WTC11 (cell line): ENCODE results near the gene FBXO9. TPM values are rescaled to one million over a fixed set of nuclear protein-coding genes. Genes with fewer than 3 reads are reported as not detected.

ENCODE experiments used
- ATAC-seq: fragments of 200-7000 bp; cut with Tn5 transposase; 2 replicates; pipeline ENCODE4 v1.10.0; 2021; ENCODE audit warnings: mild to moderate bottlenecking, moderate library complexity
- CTCF ChIA-PET: fragments of 300-600 bp; sonication (Branson Sonifier 250); formaldehyde crosslinking; loops from one replicate; lab custom pipeline; 2021; ENCODE audit warnings: antibody characterized with exemption; lab: Charles Lee
- POLR2A ChIA-PET: fragments of 350-600 bp; sonication (Branson Sonifier 250); formaldehyde crosslinking; loops from one replicate; lab custom pipeline; 2021; ENCODE audit warnings: antibody characterized with exemption; lab: Charles Lee
- DNase-seq: peaks from one replicate; pipeline ENCODE4 v3.0.0; 2021; ENCODE audit warnings: low spot score
- H3K27ac Mint-ChIP-seq: 2 replicates; pipeline ENCODE4 v1.8.0; 2021; ENCODE audit warnings: mixed read lengths
- H3K27me3 Mint-ChIP-seq: 2 replicates; pipeline ENCODE4 v1.8.0; 2021; ENCODE audit warnings: low read depth, mild to moderate bottlenecking, moderate library complexity, mixed read lengths
- H3K36me3 Mint-ChIP-seq: 2 replicates; pipeline ENCODE4 v1.8.0; 2021; ENCODE audit warnings: mixed read lengths
- H3K4me1 Mint-ChIP-seq: 2 replicates; pipeline ENCODE4 v1.8.0; 2022; ENCODE audit warnings: mixed read lengths
- H3K4me3 Mint-ChIP-seq: 2 replicates; pipeline ENCODE4 v1.8.0; 2021; ENCODE audit warnings: mild to moderate bottlenecking, moderate library complexity, mixed read lengths
- H3K9me3 Mint-ChIP-seq: 2 replicates; pipeline ENCODE4 v1.8.0; 2021; ENCODE audit warnings: mixed read lengths
- ATF1 ChIP-seq: sonication (generic); formaldehyde crosslinking; IDR thresholded peaks from 2 replicates; pipeline ENCODE4 v1.8.1; 2023; ENCODE audit warnings: mild to moderate bottlenecking, moderate library complexity, missing genetic modification reagents
- CBFB ChIP-seq: sonication (generic); formaldehyde crosslinking; IDR thresholded peaks from 2 replicates; pipeline ENCODE4 v1.8.1; 2022; ENCODE audit warnings: mild to moderate bottlenecking, low read depth, missing genetic modification reagents
- CREB1 ChIP-seq: sonication (generic); formaldehyde crosslinking; IDR thresholded peaks from 2 replicates; pipeline ENCODE4 v1.8.0; 2023; ENCODE audit warnings: mild to moderate bottlenecking, missing genetic modification reagents
- FOXK1 ChIP-seq: sonication (generic); formaldehyde crosslinking; IDR thresholded peaks from 2 replicates; pipeline ENCODE4 v1.8.0; 2022; ENCODE audit warnings: mild to moderate bottlenecking, moderate library complexity, missing genetic modification reagents
- GABPB1 ChIP-seq: sonication (generic); formaldehyde crosslinking; IDR thresholded peaks from 2 replicates; pipeline ENCODE4 v1.8.1; 2023; ENCODE audit warnings: mild to moderate bottlenecking, missing genetic modification reagents
- JAZF1 ChIP-seq: fragments of 250-450 bp; sonication (Bioruptor Pico); IDR thresholded peaks from 2 replicates; pipeline ENCODE4 v1.9.0; 2021; ENCODE audit warnings: moderate library complexity, mild to moderate bottlenecking, inconsistent platforms
- KAT7 ChIP-seq: sonication (generic); formaldehyde crosslinking; IDR thresholded peaks from 2 replicates; pipeline ENCODE4 v1.8.1; 2023; ENCODE audit warnings: missing genetic modification reagents, mild to moderate bottlenecking, borderline replicate concordance
- TCF7 ChIP-seq: sonication (generic); formaldehyde crosslinking; IDR thresholded peaks from 2 replicates; pipeline ENCODE4 v1.8.0; 2022; ENCODE audit warnings: mild to moderate bottlenecking, low read depth, missing genetic modification reagents, moderate library complexity
- TEAD1 ChIP-seq: sonication (generic); formaldehyde crosslinking; IDR thresholded peaks from 2 replicates; pipeline ENCODE4 v1.8.0; 2022; ENCODE audit warnings: mild to moderate bottlenecking, missing genetic modification reagents
- TP53 ChIP-seq: sonication (generic); formaldehyde crosslinking; IDR thresholded peaks from 2 replicates; pipeline ENCODE4 v1.8.1; 2023; ENCODE audit warnings: mild to moderate bottlenecking, missing genetic modification reagents
- ZNF138 ChIP-seq: sonication (generic); formaldehyde crosslinking; conservative IDR thresholded peaks from 2 replicates; pipeline ENCODE4 v1.8.1; 2022; ENCODE audit warnings: mild to moderate bottlenecking, moderate library complexity, missing genetic modification reagents
- ZNF263 ChIP-seq: sonication (generic); formaldehyde crosslinking; IDR thresholded peaks from 2 replicates; pipeline ENCODE4 v1.8.1; 2022; ENCODE audit warnings: low read depth, mild to moderate bottlenecking, moderate library complexity, missing genetic modification reagents
- ZNF317 ChIP-seq: sonication (generic); formaldehyde crosslinking; IDR thresholded peaks from 2 replicates; pipeline ENCODE4 v1.8.1; 2023; ENCODE audit warnings: low read depth, mild to moderate bottlenecking, moderate library complexity, missing genetic modification reagents, borderline replicate concordance
- ZNF416 ChIP-seq: fragments of 250-450 bp; sonication (Bioruptor Pico); IDR thresholded peaks from 2 replicates; pipeline ENCODE4 v1.9.0; 2021; ENCODE audit warnings: mild to moderate bottlenecking, inconsistent platforms
- total RNA-seq: library from RNA; stranded (reverse); gene quantifications from 3 replicates; pipeline ENCODE4 v1.2.3, GENCODE V29; 2021
- TF ChIP-seq, protein P1 (sequence below): fragments of 250-450 bp; sonication (Bioruptor Pico); IDR thresholded peaks from 2 replicates; pipeline ENCODE4 v2.1.2; 2022; ENCODE audit warnings: mild to moderate bottlenecking, moderate library complexity
- TF ChIP-seq, protein P2 (sequence below): sonication (generic); formaldehyde crosslinking; IDR thresholded peaks from 2 replicates; pipeline ENCODE4 v1.8.0; 2023; ENCODE audit warnings: missing genetic modification reagents
- TF ChIP-seq, protein P3 (sequence below): sonication (generic); formaldehyde crosslinking; IDR thresholded peaks from 2 replicates; pipeline ENCODE4 v1.8.0; 2022; ENCODE audit warnings: mild to moderate bottlenecking, missing genetic modification reagents
- TF ChIP-seq, protein P4 (sequence below): sonication (generic); formaldehyde crosslinking; conservative IDR thresholded peaks from 2 replicates; pipeline ENCODE4 v1.8.1; 2023; ENCODE audit warnings: mild to moderate bottlenecking, low read depth, missing genetic modification reagents, moderate library complexity
- TF ChIP-seq, protein P5 (sequence below): fragments of 200-600 bp; IDR thresholded peaks from 2 replicates; pipeline ENCODE4 v1.8.0; 2022; ENCODE audit warnings: antibody characterized with exemption
- TF ChIP-seq, protein P6 (sequence below): sonication (generic); formaldehyde crosslinking; IDR thresholded peaks from 2 replicates; pipeline ENCODE4 v1.8.1; 2023; ENCODE audit warnings: mild to moderate bottlenecking, missing genetic modification reagents, borderline replicate concordance

The FBXO9 gene
- total RNA-seq, 1 experiment from 2014 or later, result 54.4 TPM

DNA sequence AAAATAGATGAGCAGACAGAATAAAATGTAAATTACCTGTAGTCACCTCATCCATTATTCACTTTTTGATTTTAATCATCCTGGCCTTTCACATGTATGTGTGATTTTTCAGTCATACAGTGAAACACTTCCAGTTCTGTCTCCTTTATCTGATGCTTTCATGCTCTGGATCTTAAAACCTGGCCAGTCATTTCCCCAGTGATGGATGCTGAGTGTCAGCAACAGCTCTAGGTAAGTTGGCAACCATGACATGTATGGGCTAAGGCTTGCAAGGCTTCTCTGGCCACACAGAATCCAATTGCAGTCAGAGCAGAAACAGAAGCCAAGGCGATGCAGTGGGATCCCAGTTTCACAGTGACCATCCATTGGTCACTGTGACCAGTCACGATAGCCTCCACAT, 35.8 kb downstream of the FBXO9 start (continued):
- TF ChIP-seq, protein P1, sequence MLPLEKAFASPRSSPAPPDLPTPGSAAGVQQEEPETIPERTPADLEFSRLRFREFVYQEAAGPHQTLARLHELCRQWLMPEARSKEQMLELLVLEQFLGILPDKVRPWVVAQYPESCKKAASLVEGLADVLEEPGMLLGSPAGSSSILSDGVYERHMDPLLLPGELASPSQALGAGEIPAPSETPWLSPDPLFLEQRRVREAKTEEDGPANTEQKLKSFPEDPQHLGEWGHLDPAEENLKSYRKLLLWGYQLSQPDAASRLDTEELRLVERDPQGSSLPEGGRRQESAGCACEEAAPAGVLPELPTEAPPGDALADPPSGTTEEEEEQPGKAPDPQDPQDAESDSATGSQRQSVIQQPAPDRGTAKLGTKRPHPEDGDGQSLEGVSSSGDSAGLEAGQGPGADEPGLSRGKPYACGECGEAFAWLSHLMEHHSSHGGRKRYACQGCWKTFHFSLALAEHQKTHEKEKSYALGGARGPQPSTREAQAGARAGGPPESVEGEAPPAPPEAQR, result no peak

DNA sequence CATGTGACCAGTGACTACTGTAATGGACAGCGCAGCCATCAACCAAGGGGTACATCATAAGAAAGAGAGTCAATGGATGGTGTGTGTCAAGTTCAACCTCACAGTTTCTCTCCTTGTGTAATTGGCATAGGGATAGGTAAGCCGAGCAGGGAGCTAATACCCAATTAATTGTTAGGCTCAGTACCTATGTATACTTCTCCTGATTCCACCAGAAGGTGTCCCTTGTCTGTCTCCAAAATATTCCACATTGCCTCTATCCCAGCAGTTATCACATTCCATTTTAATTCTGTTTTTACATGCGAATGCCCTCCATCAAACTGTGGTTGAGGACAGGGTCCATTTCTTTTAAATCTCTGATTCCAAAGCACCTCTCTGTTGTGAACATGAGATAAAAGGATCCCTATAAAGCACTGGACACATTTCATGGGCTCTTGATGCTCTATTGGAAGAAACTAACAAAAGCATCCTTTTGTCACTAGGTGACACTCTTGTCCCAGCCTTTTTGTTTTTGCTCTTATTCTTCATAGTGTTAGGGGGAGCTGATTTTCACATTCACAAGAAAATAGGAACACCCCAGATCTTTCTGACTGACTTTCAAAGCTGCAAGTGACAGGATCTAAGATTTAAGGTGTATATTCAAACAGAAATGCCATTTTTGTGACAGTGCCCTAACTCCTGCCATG, 38.9 kb downstream of the FBXO9 start:
- Mint-ChIP-seq H3K36me3 (peaks cover 6% of the 10 kb centered on the region; the same call in 1 of the 2 replicates), H3K4me3 (no peak overlapping the region), H3K9me3 (no peaks in the 10 kb centered on the region), H3K4me1 (no peaks in the 10 kb centered on the region), H3K27me3 (no peaks in the 10 kb centered on the region), H3K27ac (no peak overlapping the region)
- ChIA-PET POLR2A (no interaction called here), CTCF (interaction anchor here (1.0 to 1.1 kb wide), 2 partner anchors 9 to 624 kb away, joined by 4 read pairs; no protein-coding TSS in a partner anchor)
- peak; percentile 69 for ATAC-seq
- TF ChIP-seq, protein P2, sequence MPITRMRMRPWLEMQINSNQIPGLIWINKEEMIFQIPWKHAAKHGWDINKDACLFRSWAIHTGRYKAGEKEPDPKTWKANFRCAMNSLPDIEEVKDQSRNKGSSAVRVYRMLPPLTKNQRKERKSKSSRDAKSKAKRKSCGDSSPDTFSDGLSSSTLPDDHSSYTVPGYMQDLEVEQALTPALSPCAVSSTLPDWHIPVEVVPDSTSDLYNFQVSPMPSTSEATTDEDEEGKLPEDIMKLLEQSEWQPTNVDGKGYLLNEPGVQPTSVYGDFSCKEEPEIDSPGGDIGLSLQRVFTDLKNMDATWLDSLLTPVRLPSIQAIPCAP, result no peak
- no peak for DNase-seq

DNA sequence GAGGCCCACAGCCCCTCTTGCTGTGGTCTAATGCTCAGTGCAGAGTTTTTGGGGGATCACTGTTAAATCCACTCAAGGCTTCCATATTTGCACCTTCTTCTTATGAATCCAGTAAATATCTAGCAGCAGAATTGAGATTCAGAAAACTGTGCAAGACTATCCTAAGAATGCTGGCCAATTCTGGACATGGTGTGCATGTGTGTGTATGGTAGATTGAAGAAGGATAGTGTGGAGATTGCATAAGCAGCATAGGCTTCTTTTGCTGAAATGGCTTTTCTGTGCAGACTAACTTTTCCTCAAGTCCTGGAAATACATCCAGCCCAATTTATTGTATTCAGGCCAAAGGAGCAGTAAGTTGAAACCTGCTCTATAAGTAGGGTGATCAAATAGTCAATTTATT, 39.7 kb downstream of the FBXO9 start:
- no peak overlapping the region for H3K4me3 Mint-ChIP-seq
- no peak overlapping the region for H3K27ac Mint-ChIP-seq
- DNase-seq (no peak), ATAC-seq (no peak)
- H3K9me3 Mint-ChIP-seq, result no peaks in the 10 kb centered on the region
- TF ChIP-seq, protein P3, sequence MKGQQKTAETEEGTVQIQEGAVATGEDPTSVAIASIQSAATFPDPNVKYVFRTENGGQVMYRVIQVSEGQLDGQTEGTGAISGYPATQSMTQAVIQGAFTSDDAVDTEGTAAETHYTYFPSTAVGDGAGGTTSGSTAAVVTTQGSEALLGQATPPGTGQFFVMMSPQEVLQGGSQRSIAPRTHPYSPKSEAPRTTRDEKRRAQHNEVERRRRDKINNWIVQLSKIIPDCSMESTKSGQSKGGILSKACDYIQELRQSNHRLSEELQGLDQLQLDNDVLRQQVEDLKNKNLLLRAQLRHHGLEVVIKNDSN (CRISPR knock-in tag), result no peak
- TF ChIP-seq TEAD1 (CRISPR knock-in tag), result no peak
- TF ChIP-seq JAZF1 (CRISPR knock-in tag), result no peak
- TF ChIP-seq CBFB (CRISPR knock-in tag), result no peak
- TF ChIP-seq ZNF317 (CRISPR knock-in tag), result no peak
- TF ChIP-seq ZNF138, result no peak
- no peak for TF ChIP-seq KAT7
- no peak for TF ChIP-seq TP53 (CRISPR knock-in tag)
- TF ChIP-seq, protein P2, result no peak
- no peak for TF ChIP-seq GABPB1
- TF ChIP-seq, protein P4, sequence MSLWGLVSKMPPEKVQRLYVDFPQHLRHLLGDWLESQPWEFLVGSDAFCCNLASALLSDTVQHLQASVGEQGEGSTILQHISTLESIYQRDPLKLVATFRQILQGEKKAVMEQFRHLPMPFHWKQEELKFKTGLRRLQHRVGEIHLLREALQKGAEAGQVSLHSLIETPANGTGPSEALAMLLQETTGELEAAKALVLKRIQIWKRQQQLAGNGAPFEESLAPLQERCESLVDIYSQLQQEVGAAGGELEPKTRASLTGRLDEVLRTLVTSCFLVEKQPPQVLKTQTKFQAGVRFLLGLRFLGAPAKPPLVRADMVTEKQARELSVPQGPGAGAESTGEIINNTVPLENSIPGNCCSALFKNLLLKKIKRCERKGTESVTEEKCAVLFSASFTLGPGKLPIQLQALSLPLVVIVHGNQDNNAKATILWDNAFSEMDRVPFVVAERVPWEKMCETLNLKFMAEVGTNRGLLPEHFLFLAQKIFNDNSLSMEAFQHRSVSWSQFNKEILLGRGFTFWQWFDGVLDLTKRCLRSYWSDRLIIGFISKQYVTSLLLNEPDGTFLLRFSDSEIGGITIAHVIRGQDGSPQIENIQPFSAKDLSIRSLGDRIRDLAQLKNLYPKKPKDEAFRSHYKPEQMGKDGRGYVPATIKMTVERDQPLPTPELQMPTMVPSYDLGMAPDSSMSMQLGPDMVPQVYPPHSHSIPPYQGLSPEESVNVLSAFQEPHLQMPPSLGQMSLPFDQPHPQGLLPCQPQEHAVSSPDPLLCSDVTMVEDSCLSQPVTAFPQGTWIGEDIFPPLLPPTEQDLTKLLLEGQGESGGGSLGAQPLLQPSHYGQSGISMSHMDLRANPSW (CRISPR knock-in tag), result no peak
- TF ChIP-seq FOXK1, result no peak
- TF ChIP-seq TCF7 (CRISPR knock-in tag), result no peak
- TF ChIP-seq ATF1, result no peak
- no peak for TF ChIP-seq ZNF263 (CRISPR knock-in tag)
- TF ChIP-seq, protein P5, sequence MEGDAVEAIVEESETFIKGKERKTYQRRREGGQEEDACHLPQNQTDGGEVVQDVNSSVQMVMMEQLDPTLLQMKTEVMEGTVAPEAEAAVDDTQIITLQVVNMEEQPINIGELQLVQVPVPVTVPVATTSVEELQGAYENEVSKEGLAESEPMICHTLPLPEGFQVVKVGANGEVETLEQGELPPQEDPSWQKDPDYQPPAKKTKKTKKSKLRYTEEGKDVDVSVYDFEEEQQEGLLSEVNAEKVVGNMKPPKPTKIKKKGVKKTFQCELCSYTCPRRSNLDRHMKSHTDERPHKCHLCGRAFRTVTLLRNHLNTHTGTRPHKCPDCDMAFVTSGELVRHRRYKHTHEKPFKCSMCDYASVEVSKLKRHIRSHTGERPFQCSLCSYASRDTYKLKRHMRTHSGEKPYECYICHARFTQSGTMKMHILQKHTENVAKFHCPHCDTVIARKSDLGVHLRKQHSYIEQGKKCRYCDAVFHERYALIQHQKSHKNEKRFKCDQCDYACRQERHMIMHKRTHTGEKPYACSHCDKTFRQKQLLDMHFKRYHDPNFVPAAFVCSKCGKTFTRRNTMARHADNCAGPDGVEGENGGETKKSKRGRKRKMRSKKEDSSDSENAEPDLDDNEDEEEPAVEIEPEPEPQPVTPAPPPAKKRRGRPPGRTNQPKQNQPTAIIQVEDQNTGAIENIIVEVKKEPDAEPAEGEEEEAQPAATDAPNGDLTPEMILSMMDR, result no peak
- TF ChIP-seq, protein P6, sequence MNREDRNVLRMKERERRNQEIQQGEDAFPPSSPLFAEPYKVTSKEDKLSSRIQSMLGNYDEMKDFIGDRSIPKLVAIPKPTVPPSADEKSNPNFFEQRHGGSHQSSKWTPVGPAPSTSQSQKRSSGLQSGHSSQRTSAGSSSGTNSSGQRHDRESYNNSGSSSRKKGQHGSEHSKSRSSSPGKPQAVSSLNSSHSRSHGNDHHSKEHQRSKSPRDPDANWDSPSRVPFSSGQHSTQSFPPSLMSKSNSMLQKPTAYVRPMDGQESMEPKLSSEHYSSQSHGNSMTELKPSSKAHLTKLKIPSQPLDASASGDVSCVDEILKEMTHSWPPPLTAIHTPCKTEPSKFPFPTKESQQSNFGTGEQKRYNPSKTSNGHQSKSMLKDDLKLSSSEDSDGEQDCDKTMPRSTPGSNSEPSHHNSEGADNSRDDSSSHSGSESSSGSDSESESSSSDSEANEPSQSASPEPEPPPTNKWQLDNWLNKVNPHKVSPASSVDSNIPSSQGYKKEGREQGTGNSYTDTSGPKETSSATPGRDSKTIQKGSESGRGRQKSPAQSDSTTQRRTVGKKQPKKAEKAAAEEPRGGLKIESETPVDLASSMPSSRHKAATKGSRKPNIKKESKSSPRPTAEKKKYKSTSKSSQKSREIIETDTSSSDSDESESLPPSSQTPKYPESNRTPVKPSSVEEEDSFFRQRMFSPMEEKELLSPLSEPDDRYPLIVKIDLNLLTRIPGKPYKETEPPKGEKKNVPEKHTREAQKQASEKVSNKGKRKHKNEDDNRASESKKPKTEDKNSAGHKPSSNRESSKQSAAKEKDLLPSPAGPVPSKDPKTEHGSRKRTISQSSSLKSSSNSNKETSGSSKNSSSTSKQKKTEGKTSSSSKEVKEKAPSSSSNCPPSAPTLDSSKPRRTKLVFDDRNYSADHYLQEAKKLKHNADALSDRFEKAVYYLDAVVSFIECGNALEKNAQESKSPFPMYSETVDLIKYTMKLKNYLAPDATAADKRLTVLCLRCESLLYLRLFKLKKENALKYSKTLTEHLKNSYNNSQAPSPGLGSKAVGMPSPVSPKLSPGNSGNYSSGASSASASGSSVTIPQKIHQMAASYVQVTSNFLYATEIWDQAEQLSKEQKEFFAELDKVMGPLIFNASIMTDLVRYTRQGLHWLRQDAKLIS (CRISPR knock-in tag), result no peak
- no peak for TF ChIP-seq ZNF416 (CRISPR knock-in tag)
- TF ChIP-seq CREB1 (CRISPR knock-in tag), result no peak
- no peaks in the 10 kb centered on the region for H3K4me1 Mint-ChIP-seq
- POLR2A ChIA-PET, result no interaction called here
- no peaks in the 10 kb centered on the region for H3K27me3 Mint-ChIP-seq
- CTCF ChIA-PET, result interaction anchor here (1.4 kb wide), 1 partner anchor 379 kb away, joined by 3 read pairs; no protein-coding TSS in a partner anchor
- peaks cover 5% of the 10 kb centered on the region; the same call in 1 of the 2 replicates for H3K36me3 Mint-ChIP-seq
